WTC11 (cell line): Measurements from ENCODE around the gene TTC28.

Source experiments
- CREM ChIP-seq: sonication (generic); formaldehyde crosslinking; IDR thresholded peaks from 2 replicates; pipeline ENCODE4 v1.8.1; 2022; ENCODE audit warnings: mild to moderate bottlenecking, missing genetic modification reagents, moderate library complexity
- CTCF ChIP-seq: fragments of 200-600 bp; IDR thresholded peaks from 2 replicates; pipeline ENCODE4 v1.8.0; 2022; ENCODE audit warnings: antibody characterized with exemption
- ERG ChIP-seq: fragments of 250-450 bp; sonication (Bioruptor Pico); IDR thresholded peaks from 2 replicates; pipeline ENCODE4 v1.8.0; 2021; ENCODE audit warnings: mild to moderate bottlenecking
- ESRRA ChIP-seq: sonication (generic); formaldehyde crosslinking; IDR thresholded peaks from 2 replicates; pipeline ENCODE4 v1.8.1; 2022; ENCODE audit warnings: mild to moderate bottlenecking, missing genetic modification reagents, borderline replicate concordance
- FOXK1 ChIP-seq: sonication (generic); formaldehyde crosslinking; IDR thresholded peaks from 2 replicates; pipeline ENCODE4 v1.8.0; 2022; ENCODE audit warnings: mild to moderate bottlenecking, moderate library complexity, missing genetic modification reagents
- FOXP1 ChIP-seq: sonication (generic); formaldehyde crosslinking; IDR thresholded peaks from 2 replicates; pipeline ENCODE4 v1.8.0; 2022; ENCODE audit warnings: missing genetic modification reagents, mild to moderate bottlenecking, moderate library complexity, borderline replicate concordance
- MAX ChIP-seq: sonication (generic); formaldehyde crosslinking; IDR thresholded peaks from 2 replicates; pipeline ENCODE4 v1.8.0; 2022; ENCODE audit warnings: mild to moderate bottlenecking, missing genetic modification reagents
- NR1H2 ChIP-seq: sonication (generic); formaldehyde crosslinking; IDR thresholded peaks from 2 replicates; pipeline ENCODE4 v1.9.0; 2021; ENCODE audit warnings: mild to moderate bottlenecking, moderate library complexity, missing genetic modification reagents
- NR2C2 ChIP-seq: sonication (generic); formaldehyde crosslinking; IDR thresholded peaks from 2 replicates; pipeline ENCODE4 v1.8.0; 2022; ENCODE audit warnings: mild to moderate bottlenecking, missing genetic modification reagents
- SP1 ChIP-seq: sonication (generic); formaldehyde crosslinking; conservative IDR thresholded peaks from 2 replicates; pipeline ENCODE4 v1.8.1; 2022; ENCODE audit warnings: missing genetic modification reagents

GRCh38 chr22:28714043-28714628 lies 34.5 kb upstream of the TTC28 start:
- TF ChIP-seq NR2C2 (no peak), FOXP1 (CRISPR knock-in tag) (no peak), CTCF (no peak), SP1 (CRISPR knock-in tag) (no peak), FOXK1 (CRISPR knock-in tag) (no peak), MAX (CRISPR knock-in tag) (no peak), ESRRA (CRISPR knock-in tag) (no peak), NR1H2 (CRISPR knock-in tag) (no peak), ERG (CRISPR knock-in tag) (no peak), CREM (no peak)
